ENCODE measurements around the gene RBMS3. TPM values are rescaled to one million over a fixed set of nuclear protein-coding genes. Genes with fewer than 3 reads are reported as not detected.

The RBMS3 gene
- total RNA-seq, 6 donors from 2014 or later = 39.8 to 102 (median 57.2) TPM

DNA sequence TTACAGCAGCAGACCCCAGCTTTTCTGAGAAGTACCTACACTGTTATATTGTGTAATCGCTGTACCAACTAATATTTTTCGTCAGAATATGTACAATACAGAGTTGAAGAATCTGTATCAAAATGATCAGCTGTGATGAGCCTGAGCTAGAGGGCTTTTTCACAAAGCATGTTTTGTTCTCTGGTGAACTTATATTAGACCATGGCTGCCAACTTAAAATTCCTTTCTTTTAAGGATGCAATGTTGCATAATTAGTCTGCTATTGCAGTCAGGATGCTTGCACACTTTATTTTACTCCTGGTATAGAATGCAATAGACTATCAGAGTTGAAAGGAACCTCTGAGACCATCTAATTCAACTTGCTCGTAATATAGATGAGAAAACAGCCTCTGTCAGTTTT lies 127.8 kb downstream of the RBMS3 start:
- ATAC-seq (ENCODE audit: low FRiP score in 2 of 2) (no peak), DNase-seq (no peak)
- no peak for TF ChIP-seq EP300 (IDR thresholded peaks at IDR 0.05)
- TF ChIP-seq POLR2A (IDR thresholded peaks at IDR 0.05) = no peak
- Histone ChIP-seq H3K27ac (no peak overlapping the region), H3K36me3 (no peaks in the 10 kb centered on the region), H3K4me3 (no peak overlapping the region), H3K9me3 (no peaks in the 10 kb centered on the region), H3K27me3 (no peaks in the 10 kb centered on the region), H3K4me1 (peaks cover 0 to 14% (median 0%) of the 10 kb centered on the region in 4 donors)
- WGBS, 2 donors = 87 to 92% methylated on average over 3 of the region's 3 CpGs

DNA sequence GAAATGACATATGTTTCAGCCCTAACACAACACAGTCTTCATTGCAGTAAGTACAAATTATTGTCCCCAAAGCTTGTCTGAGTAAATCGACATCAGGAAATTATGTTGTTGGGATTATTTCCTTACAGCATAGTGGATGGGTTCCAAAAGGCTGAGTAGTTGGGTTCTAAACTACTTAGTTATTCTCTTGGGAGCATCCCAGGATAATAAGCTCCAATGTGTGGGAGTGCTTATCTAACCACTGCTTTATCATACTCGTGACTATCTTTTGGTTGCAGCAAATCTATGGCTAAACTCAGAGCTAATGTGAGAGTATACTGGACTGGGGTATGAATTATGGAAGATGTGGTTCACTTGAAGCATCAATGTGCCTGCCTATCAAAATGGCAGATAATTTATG lies 128.5 kb downstream of the RBMS3 start:
- 65 to 77% methylated on average over 2 of the region's 2 CpGs for WGBS, 2 donors
- H3K27me3 ChIP-seq = no peaks in the 10 kb centered on the region
- peaks cover 0 to 11% (median under 1%) of the 10 kb centered on the region in 4 donors for H3K4me1 ChIP-seq
- no peak overlapping the region for H3K4me3 ChIP-seq
- TF ChIP-seq, protein P1, sequence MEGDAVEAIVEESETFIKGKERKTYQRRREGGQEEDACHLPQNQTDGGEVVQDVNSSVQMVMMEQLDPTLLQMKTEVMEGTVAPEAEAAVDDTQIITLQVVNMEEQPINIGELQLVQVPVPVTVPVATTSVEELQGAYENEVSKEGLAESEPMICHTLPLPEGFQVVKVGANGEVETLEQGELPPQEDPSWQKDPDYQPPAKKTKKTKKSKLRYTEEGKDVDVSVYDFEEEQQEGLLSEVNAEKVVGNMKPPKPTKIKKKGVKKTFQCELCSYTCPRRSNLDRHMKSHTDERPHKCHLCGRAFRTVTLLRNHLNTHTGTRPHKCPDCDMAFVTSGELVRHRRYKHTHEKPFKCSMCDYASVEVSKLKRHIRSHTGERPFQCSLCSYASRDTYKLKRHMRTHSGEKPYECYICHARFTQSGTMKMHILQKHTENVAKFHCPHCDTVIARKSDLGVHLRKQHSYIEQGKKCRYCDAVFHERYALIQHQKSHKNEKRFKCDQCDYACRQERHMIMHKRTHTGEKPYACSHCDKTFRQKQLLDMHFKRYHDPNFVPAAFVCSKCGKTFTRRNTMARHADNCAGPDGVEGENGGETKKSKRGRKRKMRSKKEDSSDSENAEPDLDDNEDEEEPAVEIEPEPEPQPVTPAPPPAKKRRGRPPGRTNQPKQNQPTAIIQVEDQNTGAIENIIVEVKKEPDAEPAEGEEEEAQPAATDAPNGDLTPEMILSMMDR (IDR thresholded peaks at IDR 0.05) = no peak
- TF ChIP-seq POLR2A (IDR thresholded peaks at IDR 0.05) (no peak), EP300 (IDR thresholded peaks at IDR 0.05) (no peak), POLR2AphosphoS5 (IDR thresholded peaks at IDR 0.05) (no peak)
- H3K9me3 ChIP-seq = no peaks in the 10 kb centered on the region
- H3K27ac ChIP-seq = no peak overlapping the region
- H3K36me3 ChIP-seq = no peaks in the 10 kb centered on the region
- ATAC-seq (ENCODE audit: low FRiP score in 2 of 2) (no peak), DNase-seq (no peak)

DNA sequence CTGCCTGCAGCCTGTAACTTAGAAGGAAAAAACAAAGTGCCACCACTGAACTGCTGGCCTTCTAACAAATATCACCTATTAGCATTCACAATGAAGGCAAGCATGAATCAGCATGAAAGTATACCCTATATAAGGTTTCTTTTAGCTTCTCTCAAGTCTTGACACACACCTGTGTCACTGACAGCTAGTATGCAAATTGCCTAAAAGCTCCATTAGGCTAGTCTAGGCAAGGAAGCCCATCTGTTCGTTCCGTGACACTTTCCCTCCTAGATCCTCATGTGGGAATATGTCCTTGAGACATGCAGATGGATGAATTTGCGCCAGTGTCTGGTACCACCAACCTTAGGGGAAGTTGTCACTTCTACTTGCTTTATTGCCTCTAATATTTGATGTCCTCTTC lies 129.3 kb downstream of the RBMS3 start:
- 89 to 91% methylated on average over 3 of the region's 3 CpGs for WGBS, 2 donors
- Histone ChIP-seq H3K27me3 (no peaks in the 10 kb centered on the region), H3K27ac (no peak overlapping the region), H3K4me1 (peaks cover 0 to 8% (median 5%) of the 10 kb centered on the region in 4 donors), H3K36me3 (no peaks in the 10 kb centered on the region), H3K4me3 (no peak overlapping the region), H3K9me3 (no peaks in the 10 kb centered on the region)
- no peak for ATAC-seq (ENCODE audit: low FRiP score in 2 of 2)
- no peak for DNase-seq
- no peak for TF ChIP-seq POLR2A (IDR thresholded peaks at IDR 0.05)
- TF ChIP-seq, protein P1 (IDR thresholded peaks at IDR 0.05) = no peak
- no peak for TF ChIP-seq POLR2AphosphoS5 (IDR thresholded peaks at IDR 0.05)

DNA sequence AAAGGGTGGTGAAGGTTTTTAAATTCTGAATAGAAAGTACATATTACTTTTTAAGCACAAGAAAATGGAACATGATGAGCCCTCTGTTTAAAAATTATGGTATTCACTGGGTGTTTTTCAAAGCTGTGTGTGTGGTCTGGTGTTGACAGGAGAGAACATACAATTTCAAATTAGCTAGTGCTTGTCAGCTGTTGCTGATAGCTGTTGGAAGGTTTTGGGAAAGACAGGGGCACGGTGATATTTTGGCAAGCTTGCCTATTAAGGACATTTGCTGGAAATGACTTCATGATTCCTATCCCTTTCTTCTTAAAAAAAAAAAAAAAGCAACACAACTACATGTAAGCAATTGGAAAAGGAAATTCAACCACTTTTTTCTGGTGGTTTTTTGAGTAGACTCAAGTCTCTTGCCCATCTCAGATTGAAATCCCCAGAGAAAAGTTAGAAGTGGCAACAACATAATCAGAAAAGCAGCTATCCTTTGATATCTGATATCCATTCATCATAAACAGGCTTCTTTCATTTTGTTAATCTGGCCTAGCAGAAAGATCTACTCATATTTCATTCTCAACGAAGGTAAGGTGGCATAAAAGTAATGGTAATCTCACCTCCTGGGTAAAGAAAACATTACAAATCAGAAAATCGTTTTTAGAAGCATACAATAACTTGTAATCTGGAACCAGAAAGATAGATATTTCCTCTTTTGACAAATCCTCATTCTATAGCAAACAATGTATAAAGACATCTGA lies 130.0 kb downstream of the RBMS3 start:
- no peak for TF ChIP-seq EP300 (IDR thresholded peaks at IDR 0.05)
- TF ChIP-seq POLR2A (IDR thresholded peaks at IDR 0.05) = no peak
- TF ChIP-seq, protein P1 (IDR thresholded peaks at IDR 0.05) = no peak
- no peak for TF ChIP-seq POLR2AphosphoS5 (IDR thresholded peaks at IDR 0.05)
- peaks cover 0 to 14% (median 6%) of the 10 kb centered on the region in 4 donors for H3K4me1 ChIP-seq
- H3K4me3 ChIP-seq = no peak overlapping the region
- ATAC-seq (ENCODE audit: low FRiP score in 2 of 2) (no peak), DNase-seq (no peak)
- H3K9me3 ChIP-seq = no peaks in the 10 kb centered on the region
- H3K27me3 ChIP-seq = no peaks in the 10 kb centered on the region
- no peaks in the 10 kb centered on the region for H3K36me3 ChIP-seq
- 60 to 76% methylated on average over 3 of the region's 3 CpGs for WGBS, 2 donors
- H3K27ac ChIP-seq = no peak overlapping the region

DNA sequence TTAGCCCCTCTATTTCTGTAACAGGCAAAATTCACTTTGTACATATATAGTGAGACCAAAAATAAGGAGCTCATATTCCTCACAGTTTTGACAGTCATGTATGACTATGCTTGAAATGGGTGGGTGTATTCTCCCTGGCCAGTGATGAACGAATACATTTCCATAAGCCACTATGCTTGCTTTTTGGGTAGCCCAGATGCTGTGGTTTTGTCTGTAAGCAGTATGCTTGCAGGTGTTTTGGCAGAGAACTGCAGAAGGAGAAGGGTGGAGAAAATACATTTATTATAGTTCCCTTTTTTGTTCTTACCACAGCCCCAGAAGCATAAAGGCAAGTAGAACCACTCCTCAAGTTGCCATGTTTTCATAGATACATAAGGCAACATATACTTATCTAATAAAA lies 131.2 kb downstream of the RBMS3 start:
- 30 to 69% methylated on average over 1 of the region's 1 CpG for WGBS, 2 donors
- TF ChIP-seq POLR2A (IDR thresholded peaks at IDR 0.05) (no peak), EP300 (IDR thresholded peaks at IDR 0.05) (no peak), POLR2AphosphoS5 (IDR thresholded peaks at IDR 0.05) (no peak)
- TF ChIP-seq, protein P1 (IDR thresholded peaks at IDR 0.05) = no peak
- ATAC-seq (ENCODE audit: low FRiP score in 2 of 2) = no peak

More for the DNA sequence above, 131.2 kb downstream of the RBMS3 start:
- Histone ChIP-seq H3K36me3 (no peaks in the 10 kb centered on the region), H3K27ac (no peak overlapping the region), H3K4me1 (peaks cover 0 to 14% (median 6%) of the 10 kb centered on the region in 4 donors), H3K9me3 (no peaks in the 10 kb centered on the region), H3K27me3 (no peaks in the 10 kb centered on the region), H3K4me3 (no peak overlapping the region)
- no peak for DNase-seq

All from upper lobe of left lung (tissue), 6 donors.